ENCODE data around the gene BAZ2B. TPM values are rescaled to one million over a fixed set of nuclear protein-coding genes. Genes with fewer than 3 reads are reported as not detected.
"Not testable (repeated sequence)": the region's sequence is repeated elsewhere in the genome, so short reads cannot be mapped to it uniquely, and the experiment has no call there.

BAZ2B gene
- total and polyA plus RNA-seq, 3 experiments from 2014 or later, result 13.3 to 27.0 (median 15.7) TPM

GRCh38 chr2:159402790-159403189 lies 213.6 kb downstream of the BAZ2B start:
- Mint-ChIP-seq H3K27ac (no peak overlapping the region), H3K9me3 (no peaks in the 10 kb centered on the region), H3K4me1 (no peaks in the 10 kb centered on the region), H3K4me3 (no peak overlapping the region), H3K36me3 (peaks cover 3 to 46% (median 14%) of the 10 kb centered on the region in 3 donors), H3K27me3 (no peaks in the 10 kb centered on the region)
- H3K4me1 ChIP-seq (ENCODE audit: insufficient read depth, low read length), result no peaks in the 10 kb centered on the region
- H3K27me3 ChIP-seq (ENCODE audit: insufficient read depth, low read length, poor library complexity, severe bottlenecking), result no peaks in the 10 kb centered on the region
- no peaks in the 10 kb centered on the region for H3K9me3 ChIP-seq (ENCODE audit: low read length)
- no peaks in the 10 kb centered on the region for H3K36me3 ChIP-seq (ENCODE audit: insufficient read depth, low read length)
- DNase-seq, result no peak
- H3K4me3 ChIP-seq (ENCODE audit: low read length), result no peak overlapping the region
- no peak overlapping the region for H3K27ac ChIP-seq (ENCODE audit: low read depth, low read length)
- ChIA-PET CTCF (no interaction called here), POLR2A (no interaction called here)

- POLR2A ChIA-PET; H3K4me1 Mint-ChIP-seq; DNase-seq; H3K4me3 ChIP-seq (ENCODE audit: low read length); CTCF ChIA-PET; H3K27ac Mint-ChIP-seq; H3K4me3 Mint-ChIP-seq; H3K9me3 Mint-ChIP-seq; H3K36me3 ChIP-seq (ENCODE audit: insufficient read depth, low read length); H3K27ac ChIP-seq (ENCODE audit: low read depth, low read length); H3K27me3 ChIP-seq (ENCODE audit: insufficient read depth, low read length, poor library complexity, severe bottlenecking); H3K9me3 ChIP-seq (ENCODE audit: low read length); H3K27me3 Mint-ChIP-seq; H3K4me1 ChIP-seq (ENCODE audit: insufficient read depth, low read length): not testable (repeated sequence)
- peaks cover 3 to 41% (median 14%) of the 10 kb centered on the region in 3 donors for H3K36me3 Mint-ChIP-seq
Observed at GRCh38 chr2:159402160-159402559, 214.2 kb downstream of the BAZ2B start.

- no peaks in the 10 kb centered on the region for H3K27me3 ChIP-seq (ENCODE audit: insufficient read depth, low read length, poor library complexity, severe bottlenecking)
- H3K9me3 ChIP-seq (ENCODE audit: low read length), result no peaks in the 10 kb centered on the region
- POLR2A ChIA-PET, result interaction anchor here (0.5 kb wide), 1 partner anchor 320 kb away, joined by 4 read pairs; no protein-coding TSS in a partner anchor
- no peak overlapping the region for H3K4me3 ChIP-seq (ENCODE audit: low read length)
- H3K4me1 Mint-ChIP-seq, result no peaks in the 10 kb centered on the region
- no peaks in the 10 kb centered on the region for H3K27me3 Mint-ChIP-seq
- no peak for DNase-seq
- H3K36me3 ChIP-seq (ENCODE audit: insufficient read depth, low read length), result peaks cover 5% of the 10 kb centered on the region
- H3K27ac ChIP-seq (ENCODE audit: low read depth, low read length), result no peak overlapping the region
- H3K4me1 ChIP-seq (ENCODE audit: insufficient read depth, low read length), result no peaks in the 10 kb centered on the region
- no peaks in the 10 kb centered on the region for H3K9me3 Mint-ChIP-seq
- no peak overlapping the region for H3K4me3 Mint-ChIP-seq
- H3K36me3 Mint-ChIP-seq, result peaks cover 4 to 39% (median 18%) of the 10 kb centered on the region in 3 donors
- H3K27ac Mint-ChIP-seq, result no peak overlapping the region
- CTCF ChIA-PET, result no interaction called here
Observed at GRCh38 chr2:159399716-159400415, 216.5 kb downstream of the BAZ2B start.

- Mint-ChIP-seq H3K36me3 (peaks cover 16 to 46% (median 23%) of the 10 kb centered on the region in 3 donors), H3K9me3 (no peaks in the 10 kb centered on the region), H3K4me3 (no peak overlapping the region), H3K4me1 (no peaks in the 10 kb centered on the region), H3K27me3 (no peaks in the 10 kb centered on the region), H3K27ac (peak overlapping the region in 1 of 8 donors; percentile 11)
- Histone ChIP-seq H3K27ac (ENCODE audit: low read depth, low read length) (no peak overlapping the region), H3K27me3 (ENCODE audit: insufficient read depth, low read length, poor library complexity, severe bottlenecking) (no peaks in the 10 kb centered on the region), H3K4me3 (ENCODE audit: low read length) (no peak overlapping the region), H3K36me3 (ENCODE audit: insufficient read depth, low read length) (peaks cover 5% of the 10 kb centered on the region), H3K9me3 (ENCODE audit: low read length) (no peaks in the 10 kb centered on the region), H3K4me1 (ENCODE audit: insufficient read depth, low read length) (no peaks in the 10 kb centered on the region)
- no peak for DNase-seq
- ChIA-PET CTCF (no interaction called here), POLR2A (no interaction called here)
Observed at GRCh38 chr2:159396799-159397198, 219.5 kb downstream of the BAZ2B start.

GRCh38 chr2:159382447-159383028 lies 233.8 kb downstream of the BAZ2B start:
- Mint-ChIP-seq H3K4me1 (peaks cover 0 to 2% (median 0%) of the 10 kb centered on the region in 3 donors), H3K27ac (no peak overlapping the region), H3K4me3 (no peak overlapping the region), H3K27me3 (no peaks in the 10 kb centered on the region), H3K9me3 (no peaks in the 10 kb centered on the region), H3K36me3 (peaks cover 11 to 46% (median 17%) of the 10 kb centered on the region in 3 donors)
- no peaks in the 10 kb centered on the region for H3K4me1 ChIP-seq (ENCODE audit: insufficient read depth, low read length)
- no peaks in the 10 kb centered on the region for H3K9me3 ChIP-seq (ENCODE audit: low read length)
- DNase-seq, result no peak
- no peak overlapping the region for H3K4me3 ChIP-seq (ENCODE audit: low read length)
- CTCF ChIA-PET, result no interaction called here
- POLR2A ChIA-PET, result no interaction called here
- peaks cover 3% of the 10 kb centered on the region for H3K36me3 ChIP-seq (ENCODE audit: insufficient read depth, low read length)
- no peaks in the 10 kb centered on the region for H3K27me3 ChIP-seq (ENCODE audit: insufficient read depth, low read length, poor library complexity, severe bottlenecking)
- H3K27ac ChIP-seq (ENCODE audit: low read depth, low read length), result no peak overlapping the region

- Histone ChIP-seq H3K27me3 (ENCODE audit: insufficient read depth, low read length, poor library complexity, severe bottlenecking) (no peaks in the 10 kb centered on the region), H3K36me3 (ENCODE audit: insufficient read depth, low read length) (peaks cover 3% of the 10 kb centered on the region), H3K27ac (ENCODE audit: low read depth, low read length) (no peak overlapping the region), H3K9me3 (ENCODE audit: low read length) (no peaks in the 10 kb centered on the region), H3K4me3 (ENCODE audit: low read length) (no peak overlapping the region), H3K4me1 (ENCODE audit: insufficient read depth, low read length) (no peaks in the 10 kb centered on the region)
- ChIA-PET POLR2A (no interaction called here), CTCF (no interaction called here)
- no peak overlapping the region for H3K27ac Mint-ChIP-seq
- H3K36me3 Mint-ChIP-seq, result peaks cover 8 to 43% (median 17%) of the 10 kb centered on the region in 3 donors
- peaks cover 0 to 2% (median 0%) of the 10 kb centered on the region in 3 donors for H3K4me1 Mint-ChIP-seq
- no peak overlapping the region for H3K4me3 Mint-ChIP-seq
- no peaks in the 10 kb centered on the region for H3K27me3 Mint-ChIP-seq
- no peak for DNase-seq
- no peaks in the 10 kb centered on the region for H3K9me3 Mint-ChIP-seq
Observed at GRCh38 chr2:159381574-159381973, 234.8 kb downstream of the BAZ2B start.

- POLR2A ChIA-PET, result no interaction called here
- H3K4me1 Mint-ChIP-seq, result peaks cover 0 to 2% (median 0%) of the 10 kb centered on the region in 3 donors
- Histone ChIP-seq H3K27ac (ENCODE audit: low read depth, low read length) (no peak overlapping the region), H3K36me3 (ENCODE audit: insufficient read depth, low read length) (peaks cover 3% of the 10 kb centered on the region), H3K27me3 (ENCODE audit: insufficient read depth, low read length, poor library complexity, severe bottlenecking) (no peaks in the 10 kb centered on the region), H3K9me3 (ENCODE audit: low read length) (no peaks in the 10 kb centered on the region), H3K4me3 (ENCODE audit: low read length) (no peak overlapping the region), H3K4me1 (ENCODE audit: insufficient read depth, low read length) (no peaks in the 10 kb centered on the region)
- no peak for DNase-seq
- no peak overlapping the region for H3K27ac Mint-ChIP-seq
- CTCF ChIA-PET, result no interaction called here
- H3K9me3 Mint-ChIP-seq, result no peaks in the 10 kb centered on the region
- peaks cover 8 to 37% (median 17%) of the 10 kb centered on the region in 3 donors for H3K36me3 Mint-ChIP-seq
- H3K27me3 Mint-ChIP-seq, result no peaks in the 10 kb centered on the region
- H3K4me3 Mint-ChIP-seq, result no peak overlapping the region
Observed at GRCh38 chr2:159380685-159381239, 235.6 kb downstream of the BAZ2B start.

GRCh38 chr2:159379181-159379580 lies 237.2 kb downstream of the BAZ2B start:
- DNase-seq, result no peak
- peaks cover 3% of the 10 kb centered on the region for H3K36me3 ChIP-seq (ENCODE audit: insufficient read depth, low read length)
- no peaks in the 10 kb centered on the region for H3K9me3 ChIP-seq (ENCODE audit: low read length)
- Mint-ChIP-seq H3K27ac (no peak overlapping the region), H3K27me3 (no peaks in the 10 kb centered on the region), H3K36me3 (peaks cover 11 to 38% (median 14%) of the 10 kb centered on the region in 3 donors), H3K4me1 (peaks cover 0 to 2% (median 0%) of the 10 kb centered on the region in 3 donors), H3K9me3 (no peaks in the 10 kb centered on the region), H3K4me3 (no peak overlapping the region)
- no peaks in the 10 kb centered on the region for H3K27me3 ChIP-seq (ENCODE audit: insufficient read depth, low read length, poor library complexity, severe bottlenecking)
- CTCF ChIA-PET, result no interaction called here
- H3K4me1 ChIP-seq (ENCODE audit: insufficient read depth, low read length), result no peaks in the 10 kb centered on the region
- H3K27ac ChIP-seq (ENCODE audit: low read depth, low read length), result no peak overlapping the region
- H3K4me3 ChIP-seq (ENCODE audit: low read length), result no peak overlapping the region
- POLR2A ChIA-PET, result no interaction called here

All from CD8-positive, alpha-beta memory T cell (primary cell).